Mammary epithelial cell (primary cell): ENCODE data around the gene TREH.

Experiments
- CTCF ChIP-seq, 2 donors: IDR thresholded peaks in 1 of 2; conservative IDR thresholded peaks in 1 of 2; 2 replicates each; pipeline ENCODE4 v1.5.1; 2011 to 2012; ENCODE audit warnings: inconsistent platforms in 2 of 2, low read length in 2 of 2, mild to moderate bottlenecking in 2 of 2, control low read depth in 1 of 2, low read depth in 1 of 2; ENCODE audit not compliant: insufficient read depth in 1 of 2; ENCODE audit errors: extremely low read depth in 1 of 2
- EZH2 ChIP-seq: IDR thresholded peaks from 2 replicates; pipeline ENCODE4 v1.6.1; 2012; ENCODE audit warnings: low read length, inconsistent platforms, borderline replicate concordance

- TF ChIP-seq CTCF (conservative IDR thresholded peaks at IDR 0.05 in 1 of 2, IDR thresholded peaks at IDR 0.05 in 1 of 2; ENCODE audit: extremely low read depth in 1 of 2, insufficient read depth in 1 of 2, low read depth in 1 of 2, low read length in 2 of 2) (no peak), EZH2 (no peak)
Measured at GRCh38 chr11:118715837-118716260, 36.4 kb upstream of the TREH start.
